ENCODE measurements around the gene RAB8B. TPM values are rescaled to one million over a fixed set of nuclear protein-coding genes. Genes with fewer than 3 reads are reported as not detected.

The RAB8B gene
- total and polyA plus RNA-seq, 11 donors: 2.5 to 32.6 (median 8.1) TPM

DNA sequence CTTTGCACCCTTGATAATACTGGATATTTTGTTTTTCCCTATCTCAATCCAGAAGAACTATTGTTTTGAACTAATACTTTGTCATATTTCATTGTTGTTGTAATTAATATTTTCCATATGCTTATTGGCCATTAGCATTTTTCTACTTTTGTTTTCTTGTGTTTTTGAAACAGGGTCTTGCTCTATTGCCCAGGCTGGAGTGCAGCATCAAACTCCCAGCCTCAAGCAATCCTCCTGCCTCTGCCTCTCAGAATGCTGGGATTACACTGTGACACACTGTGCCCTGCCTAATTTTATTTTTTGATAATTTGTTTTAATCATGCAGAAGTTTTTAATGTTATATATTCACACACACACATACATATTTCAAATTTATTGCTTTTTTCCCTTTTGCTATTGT lies 28.8 kb upstream of the RAB8B start:
- TF ChIP-seq POLR2A (IDR thresholded peaks at IDR 0.05) (no peak), CTCF (IDR thresholded peaks at IDR 0.05) (no peak)
- intact Hi-C loops (cut with DNase I): loop anchor here in 1 of 10 donors (10.0 kb wide), 1 partner anchor 254 kb away; no protein-coding TSS in a partner anchor
- H3K4me1 ChIP-seq: peaks cover 0 to 15% (median 5%) of the 10 kb centered on the region in 12 donors
- ATAC-seq (no peak), DNase-seq (no peak)
- no peak overlapping the region for H3K27ac ChIP-seq
- H3K4me3 ChIP-seq: no peak overlapping the region
- H3K36me3 ChIP-seq: peaks cover 0 to 3% (median 0%) of the 10 kb centered on the region in 9 donors
- H3K27me3 ChIP-seq: no peaks in the 10 kb centered on the region
- no peaks in the 10 kb centered on the region for H3K9me3 ChIP-seq

DNA sequence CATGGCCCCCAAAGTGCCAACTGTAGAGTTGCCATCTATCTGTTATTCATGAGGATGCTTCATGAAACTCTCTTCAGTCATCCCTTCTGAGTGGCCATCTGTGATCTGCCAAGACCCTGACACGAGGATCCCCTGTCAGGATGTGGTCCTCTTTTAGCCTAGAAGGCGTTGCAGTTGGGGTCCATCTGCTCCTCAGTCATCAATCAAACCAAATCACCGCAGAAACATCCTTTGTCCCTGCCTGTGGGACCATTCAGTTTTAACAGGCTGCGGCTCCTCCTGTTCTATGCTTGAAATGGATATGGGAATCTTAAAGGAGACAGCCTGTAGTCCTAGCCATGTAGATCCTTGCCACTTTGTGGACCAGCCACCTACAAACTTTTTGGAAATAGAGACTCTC lies 26.2 kb upstream of the RAB8B start:
- WGBS, 4 donors: 87 to 96% (median 92%) methylated on average over 3 to 4 of the region's 4 CpGs
- Histone ChIP-seq H3K36me3 (peaks cover 0 to 3% (median 0%) of the 10 kb centered on the region in 9 donors), H3K4me1 (peaks cover 0 to 4% (median 0%) of the 10 kb centered on the region in 12 donors), H3K9me3 (no peaks in the 10 kb centered on the region), H3K27me3 (no peaks in the 10 kb centered on the region), H3K4me3 (no peak overlapping the region), H3K27ac (no peak overlapping the region)
- no peak for TF ChIP-seq CTCF (IDR thresholded peaks at IDR 0.05)
- DNase-seq: no peak
- intact Hi-C loops (cut with DNase I): loop anchor here in 1 of 10 donors (10.0 kb wide), 1 partner anchor 252 kb away; no protein-coding TSS in a partner anchor
- ATAC-seq: no peak

DNA sequence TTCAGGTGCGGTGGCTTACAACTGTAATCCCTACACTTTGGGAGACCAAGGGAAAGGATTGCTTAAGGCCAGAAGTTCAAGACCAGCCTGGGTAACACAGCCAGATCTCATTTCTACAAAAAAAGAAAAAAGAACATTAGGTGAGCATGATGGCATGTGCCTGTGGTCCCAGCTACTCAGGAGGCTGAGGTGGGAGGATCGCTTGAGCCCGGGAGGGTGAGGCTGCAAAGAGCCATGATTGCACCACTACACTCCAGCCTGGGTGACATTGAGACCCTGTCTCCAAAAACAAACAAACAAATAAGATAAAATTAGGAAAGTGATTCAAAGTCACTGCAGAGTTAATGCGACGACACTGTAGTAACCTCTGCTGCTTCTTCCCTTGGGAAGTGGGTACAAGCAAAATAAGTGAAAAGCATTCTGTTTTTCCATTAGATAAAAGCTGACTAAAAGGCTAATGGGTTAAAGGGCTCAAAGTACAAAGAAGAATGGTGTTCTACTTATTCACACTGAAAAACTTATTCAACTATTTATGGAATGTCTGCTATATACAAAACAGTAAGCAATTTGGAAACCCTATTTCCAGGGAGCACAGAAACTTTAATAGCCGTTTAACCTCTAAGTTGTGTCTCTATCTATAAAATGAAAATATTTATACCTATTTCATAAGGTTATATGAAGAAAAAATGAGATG lies 24.1 kb upstream of the RAB8B start:
- intact Hi-C loops (cut with DNase I): loop anchor here in 1 of 10 donors (10.0 kb wide), 1 partner anchor 249 kb away; no protein-coding TSS in a partner anchor
- ATAC-seq: no peak
- Histone ChIP-seq H3K27ac (no peak overlapping the region), H3K4me1 (no peaks in the 10 kb centered on the region), H3K4me3 (no peak overlapping the region), H3K27me3 (no peaks in the 10 kb centered on the region), H3K36me3 (peaks cover 0 to 3% (median 0%) of the 10 kb centered on the region in 9 donors), H3K9me3 (no peaks in the 10 kb centered on the region)
- DNase-seq: no peak
- no peak for TF ChIP-seq CTCF (IDR thresholded peaks at IDR 0.05)
- TF ChIP-seq POLR2A (IDR thresholded peaks at IDR 0.05): no peak
- WGBS, 4 donors: 87 to 94% (median 90%) methylated on average over 6 of the region's 6 CpGs

DNA sequence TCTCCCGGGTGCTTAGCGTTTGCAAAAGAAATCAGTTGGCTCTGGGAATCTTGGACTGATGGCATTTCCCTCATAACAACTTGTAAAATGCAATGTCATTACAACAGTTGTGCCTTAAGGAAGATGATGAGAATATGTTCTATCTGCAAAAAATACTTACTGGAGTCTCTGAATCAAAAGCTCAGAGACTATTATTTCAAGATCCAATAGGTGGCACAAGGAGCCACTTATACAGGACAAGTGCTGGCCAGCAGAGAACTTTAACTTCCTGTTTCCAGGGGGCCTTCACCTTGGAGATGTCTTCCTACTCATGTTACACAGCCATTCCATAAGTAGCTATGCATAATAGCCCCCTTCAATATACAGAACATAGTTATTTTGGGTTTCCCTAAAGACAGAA lies 23.2 kb upstream of the RAB8B start:
- intact Hi-C loops (cut with DNase I): loop anchor here in 1 of 10 donors (10.0 kb wide), 1 partner anchor 249 kb away; no protein-coding TSS in a partner anchor
- Histone ChIP-seq H3K27me3 (no peaks in the 10 kb centered on the region), H3K27ac (no peak overlapping the region), H3K36me3 (peaks cover 0 to 3% (median 0%) of the 10 kb centered on the region in 9 donors), H3K4me1 (no peaks in the 10 kb centered on the region), H3K4me3 (no peak overlapping the region), H3K9me3 (no peaks in the 10 kb centered on the region)
- 84 to 95% (median 87%) methylated on average over 2 of the region's 2 CpGs for WGBS, 4 donors
- no peak for DNase-seq
- TF ChIP-seq CTCF (IDR thresholded peaks at IDR 0.05) (peak in 3 of 12 donors; percentile 8 to 19 (median 13)), POLR2A (IDR thresholded peaks at IDR 0.05) (no peak)
- ATAC-seq: no peak

All from heart left ventricle (tissue), 16 donors.